HG03342 (cell line): ENCODE measurements around the gene KMO.
A peak's percentile ranks its signal among the peaks of the same experiment; 100 is the strongest.

Experiments
- ATAC-seq: cut with Tn5 transposase; IDR thresholded peaks from one replicate; pipeline ENCODE4 v1.9.1; 2021; ENCODE audit warnings: mild to moderate bottlenecking, moderate library complexity; ENCODE audit not compliant: unreplicated experiment

The KMO gene

DNA sequence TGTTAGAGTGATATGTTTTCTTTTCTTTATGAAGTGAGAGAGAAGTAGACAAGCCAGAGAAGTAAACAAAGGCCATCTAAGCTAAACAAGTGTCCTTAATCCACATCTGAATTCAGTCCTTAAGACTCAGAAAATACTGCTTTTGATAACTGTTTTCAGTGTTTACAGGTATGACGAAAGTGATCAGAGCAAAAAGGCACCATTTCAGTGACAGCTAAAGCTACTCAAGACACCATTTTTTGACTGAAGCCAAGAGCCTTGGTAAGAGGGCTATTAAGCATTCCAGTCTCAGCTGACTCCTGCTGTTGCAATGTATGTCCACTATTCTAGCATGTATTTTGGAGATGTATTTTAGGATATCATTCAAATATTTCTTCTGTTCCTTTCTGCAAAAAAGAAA lies 4.1 kb downstream of the KMO start:
- ATAC-seq, result no peak

DNA sequence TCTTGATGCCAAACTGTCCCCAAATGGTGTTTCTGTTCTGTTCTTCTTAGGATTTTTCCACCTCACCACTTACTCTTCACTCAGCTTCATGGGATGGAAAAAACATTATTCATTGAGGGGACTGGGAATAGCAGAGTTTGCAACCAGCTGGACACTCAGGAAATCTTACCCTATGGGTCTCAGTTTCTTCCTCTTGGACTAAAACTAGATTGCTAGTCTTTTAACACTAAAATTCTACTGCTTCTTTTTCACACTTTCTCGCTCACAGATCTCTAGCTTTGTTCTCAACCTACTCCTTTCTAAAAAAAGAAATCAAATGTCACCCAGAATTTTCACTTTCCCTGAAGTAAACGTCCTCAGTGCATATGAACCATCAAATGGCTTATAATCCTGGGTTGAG lies 4.8 kb downstream of the KMO start:
- no peak for ATAC-seq

DNA sequence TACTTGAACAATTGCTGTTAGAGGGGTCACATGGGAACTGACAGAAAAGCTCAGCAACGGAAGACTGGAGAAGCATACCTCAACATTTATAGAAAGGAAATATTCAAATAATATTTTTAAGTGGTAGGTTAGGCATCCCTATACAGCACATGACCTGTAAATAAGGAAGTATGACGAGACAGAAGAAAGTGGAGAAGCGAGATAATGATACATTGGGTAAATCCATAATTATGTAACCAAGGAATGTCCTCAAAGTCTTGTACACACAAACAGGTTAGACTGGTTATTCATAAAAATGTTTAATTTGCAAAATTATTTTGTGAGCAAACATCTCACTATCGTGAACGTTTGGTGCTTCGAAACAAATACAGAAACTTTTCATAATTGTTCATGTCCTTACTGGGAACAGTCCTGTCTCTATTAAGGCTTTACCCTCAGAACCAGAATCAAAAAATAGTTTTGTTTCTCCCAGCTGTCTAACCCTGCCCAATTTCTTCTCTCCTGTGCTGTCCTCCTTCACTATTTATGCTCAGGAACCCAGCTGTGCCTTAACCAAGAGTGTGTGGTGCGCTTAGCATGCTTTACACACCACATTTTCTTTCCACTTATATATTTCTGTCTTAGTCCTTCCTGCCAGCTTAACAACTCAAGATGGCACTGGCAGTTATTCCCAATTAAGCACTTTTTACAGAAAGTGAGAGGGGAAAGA lies 10.2 kb downstream of the KMO start:
- ATAC-seq, result no peak

DNA sequence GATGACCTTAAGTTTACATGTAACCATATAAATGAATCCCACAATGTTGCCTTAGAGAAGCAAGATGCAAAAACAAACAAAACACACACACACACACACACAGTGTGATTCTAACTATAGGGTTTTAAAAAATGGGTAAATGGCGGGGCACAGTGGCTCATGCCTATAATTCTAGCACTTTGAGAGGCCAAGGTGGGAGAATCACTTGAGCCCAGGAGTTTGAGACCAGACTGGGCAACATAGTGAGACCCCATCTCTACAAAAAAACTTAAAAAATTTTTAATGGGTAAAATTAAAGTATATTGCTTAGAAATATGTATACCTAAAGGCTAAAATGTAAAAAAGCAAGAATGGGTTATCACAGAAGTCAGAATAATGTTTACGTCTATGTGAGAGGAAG lies 15.8 kb downstream of the KMO start:
- no peak for ATAC-seq

DNA sequence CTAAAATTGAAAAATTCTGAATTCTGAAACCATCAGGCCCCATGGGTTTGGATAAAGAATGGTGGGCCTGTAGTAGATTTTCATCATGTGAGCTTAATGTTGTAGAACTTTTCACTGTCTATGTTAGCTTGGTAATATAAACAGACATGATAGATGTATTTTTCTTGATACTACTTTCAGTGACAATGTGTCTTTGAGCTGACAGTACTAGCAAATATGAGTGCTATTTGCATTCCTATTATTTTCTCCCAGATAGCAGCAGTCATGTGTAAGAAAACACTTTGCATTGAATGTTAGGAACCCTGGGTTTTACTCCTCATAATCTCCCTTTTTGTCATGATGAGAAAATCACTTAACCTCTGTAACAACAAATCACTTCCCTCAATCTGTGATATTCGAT lies 18.1 kb downstream of the KMO start:
- ATAC-seq, result no peak

DNA sequence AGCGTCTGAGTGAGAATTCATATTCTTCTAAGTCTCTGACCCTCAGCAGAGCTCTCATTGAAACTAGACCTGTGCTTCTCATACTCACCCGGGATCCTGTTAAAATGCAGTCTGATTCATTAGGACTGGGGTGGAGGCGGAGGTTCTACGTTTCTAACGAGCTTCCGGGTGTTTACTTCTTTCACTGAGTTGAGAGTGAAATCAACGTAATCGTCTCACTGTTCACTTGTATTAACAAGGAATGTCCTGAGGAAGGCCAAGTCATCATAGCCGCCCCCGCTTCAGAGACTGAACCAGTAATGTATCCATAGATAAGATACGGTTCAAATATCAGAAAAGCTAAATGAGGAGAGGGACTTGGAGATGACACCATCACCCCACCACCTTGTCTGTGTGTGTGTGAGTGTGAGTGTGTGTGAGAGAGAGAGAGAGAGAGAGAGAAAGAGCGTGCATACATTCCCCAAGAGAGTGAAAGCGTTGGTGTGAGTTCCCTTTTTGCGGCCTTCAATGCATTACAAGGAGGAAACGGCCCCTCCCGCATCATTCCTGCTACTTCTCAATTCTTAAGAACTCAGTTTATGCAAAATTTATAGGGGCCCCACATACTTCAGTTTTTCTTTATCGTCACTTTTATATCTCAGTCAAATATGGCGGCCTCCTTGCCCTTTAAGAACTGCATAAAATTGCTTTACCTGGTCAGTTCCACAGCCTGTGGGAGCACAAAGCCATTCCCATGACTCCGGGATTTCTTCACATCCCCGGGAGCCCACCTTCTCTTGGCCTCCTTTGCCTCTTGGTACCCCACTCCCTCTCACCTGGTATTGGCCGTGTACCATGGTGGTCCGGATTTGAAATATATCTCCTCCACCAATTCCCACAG lies 19.8 kb downstream of the KMO start:
- ATAC-seq, result peak; percentile 83

DNA sequence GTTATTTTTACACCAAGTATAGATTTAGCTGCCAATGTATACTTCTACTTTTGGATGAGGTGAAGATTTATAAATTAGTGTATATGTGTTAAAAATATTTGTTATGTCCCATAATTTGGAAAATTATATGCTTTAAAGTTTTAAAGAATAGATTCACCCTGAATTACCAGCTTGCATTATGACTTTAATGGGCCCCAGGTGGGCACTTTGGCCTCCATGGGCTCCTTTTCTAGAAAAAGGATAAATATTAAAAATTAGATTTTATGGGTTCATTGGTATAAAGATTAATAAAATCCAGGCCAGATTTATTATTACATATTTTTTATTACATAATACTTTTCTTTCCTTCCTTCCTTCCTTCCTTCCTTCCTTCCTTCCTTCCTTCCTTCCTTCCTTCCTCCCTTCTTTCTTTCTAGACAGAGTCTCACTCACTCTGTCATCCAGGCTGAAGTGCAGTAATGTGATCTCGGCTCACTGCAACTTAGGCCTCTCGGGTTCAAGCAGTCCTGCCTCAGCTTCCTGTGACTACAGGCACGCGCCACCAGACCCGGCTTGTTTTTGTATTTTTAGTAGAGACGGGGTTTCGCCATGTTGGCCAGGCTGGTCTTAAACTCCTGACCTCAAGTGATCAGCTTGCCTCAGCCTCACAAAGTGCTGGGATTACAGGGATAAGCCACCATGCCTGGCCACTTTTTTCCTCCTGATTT lies 21.9 kb downstream of the KMO start:
- ATAC-seq, result no peak

DNA sequence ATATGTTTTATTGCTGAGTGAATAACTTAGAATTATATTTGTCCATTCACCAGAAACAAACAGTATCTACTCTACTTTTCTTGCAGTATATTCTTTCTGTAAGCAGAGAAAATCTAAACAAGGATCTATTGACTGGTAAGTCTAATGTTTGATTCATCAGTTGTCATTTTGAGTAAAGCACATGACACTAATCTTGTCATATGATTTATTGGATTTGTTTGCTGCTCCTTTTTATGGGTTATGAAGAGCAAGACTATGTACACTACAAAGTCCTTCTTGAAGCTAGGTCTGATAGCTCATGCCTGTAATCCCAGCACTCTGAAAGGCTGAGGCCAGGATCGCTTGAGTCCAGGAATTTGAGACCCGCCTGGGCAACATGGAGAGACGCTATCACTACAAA lies 23.3 kb downstream of the KMO start:
- ATAC-seq, result no peak

DNA sequence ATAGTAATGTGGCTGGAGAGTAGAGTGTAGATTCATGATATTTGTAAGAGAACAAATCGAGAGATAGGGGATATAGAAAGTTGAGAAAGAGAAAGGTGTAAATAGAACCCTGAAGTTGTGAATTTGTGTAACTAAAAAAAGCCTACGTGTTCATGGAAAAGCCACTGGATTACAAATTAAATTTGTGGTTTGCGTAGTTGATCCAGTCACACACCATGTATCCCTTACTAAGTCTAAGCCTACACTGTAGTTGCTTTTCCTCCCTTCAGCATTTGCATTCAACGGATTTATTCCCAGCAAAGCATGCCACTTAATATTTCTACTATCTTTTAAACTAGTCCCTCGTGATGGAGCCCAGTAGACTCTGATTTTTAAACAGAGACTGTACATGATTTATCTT lies 24.9 kb downstream of the KMO start:
- no peak for ATAC-seq

DNA sequence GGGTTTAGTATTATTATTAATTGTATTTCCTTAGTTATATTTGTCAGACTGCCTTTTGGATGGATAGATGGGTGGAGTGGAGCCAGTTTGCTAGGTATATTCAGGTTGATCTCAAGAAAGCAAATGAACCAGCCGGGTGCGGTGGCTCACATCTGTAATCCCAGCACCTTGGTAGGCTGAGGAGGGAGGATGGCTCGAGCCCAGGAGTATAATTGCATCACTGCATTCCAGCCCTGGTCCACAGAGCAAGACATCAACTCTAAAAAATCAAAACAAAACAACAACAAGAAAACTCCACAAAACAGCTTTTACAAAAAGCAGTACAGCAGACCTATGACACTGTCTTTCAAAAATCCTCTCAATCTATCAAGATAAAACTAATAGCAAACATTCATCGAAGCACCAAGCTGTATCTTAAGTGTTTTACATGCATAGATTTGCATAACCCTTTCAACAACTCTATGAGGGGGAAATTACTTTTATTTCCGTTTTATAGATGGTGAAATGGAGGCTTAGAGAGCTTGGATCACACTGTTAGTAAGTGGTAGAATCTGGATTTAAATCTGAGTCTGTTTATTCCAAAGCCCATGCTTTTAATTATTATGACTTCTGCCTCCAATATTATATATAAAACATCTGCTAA lies 25.5 kb downstream of the KMO start:
- no peak for ATAC-seq

DNA sequence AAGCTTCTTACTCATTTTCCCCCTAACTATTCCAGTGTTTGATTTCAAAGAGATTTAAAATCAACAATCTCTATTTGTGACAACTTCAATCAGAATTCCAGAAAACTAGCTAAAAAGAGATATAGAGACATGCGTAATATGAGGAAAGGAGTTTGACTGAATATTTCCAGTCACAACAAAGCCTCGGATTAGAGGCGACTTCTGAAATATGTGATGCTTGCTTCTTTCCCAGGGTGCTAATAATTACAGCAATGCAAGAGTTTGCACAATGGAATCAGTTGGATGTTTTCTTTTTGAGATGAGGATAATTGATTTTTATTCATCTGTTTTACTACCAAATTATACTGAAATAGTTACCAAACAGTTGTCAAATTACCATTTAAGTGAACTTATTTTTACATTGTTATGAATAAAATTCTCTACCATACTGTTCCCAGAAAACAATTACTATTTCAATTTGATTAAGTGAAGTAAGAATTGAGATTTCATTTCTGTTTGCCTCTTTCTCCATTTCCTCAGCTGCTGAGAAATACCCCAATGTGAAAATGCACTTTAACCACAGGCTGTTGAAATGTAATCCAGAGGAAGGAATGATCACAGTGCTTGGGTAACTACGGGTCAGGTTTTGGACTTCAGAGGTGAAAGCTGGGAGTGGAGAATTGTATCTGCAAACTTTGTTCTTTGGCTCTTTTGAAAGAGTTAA lies 28.1 kb downstream of the KMO start:
- no peak for ATAC-seq

DNA sequence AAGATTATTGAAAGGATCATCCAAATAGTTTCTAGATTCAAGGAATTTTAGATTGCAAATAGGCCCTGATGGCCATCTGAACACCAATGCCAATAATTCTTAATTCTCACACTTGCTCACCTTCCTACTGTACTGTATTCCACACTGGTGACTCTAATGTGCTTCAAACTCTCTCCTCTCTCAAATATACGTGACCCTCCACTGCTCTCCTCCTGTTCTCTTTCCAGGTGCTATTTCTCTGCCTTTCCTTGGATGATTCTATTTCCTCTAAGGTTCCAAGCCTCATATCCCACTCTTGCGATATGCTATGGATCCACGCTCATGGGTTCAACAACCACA lies 28.6 kb downstream of the KMO start:
- ATAC-seq, result no peak

DNA sequence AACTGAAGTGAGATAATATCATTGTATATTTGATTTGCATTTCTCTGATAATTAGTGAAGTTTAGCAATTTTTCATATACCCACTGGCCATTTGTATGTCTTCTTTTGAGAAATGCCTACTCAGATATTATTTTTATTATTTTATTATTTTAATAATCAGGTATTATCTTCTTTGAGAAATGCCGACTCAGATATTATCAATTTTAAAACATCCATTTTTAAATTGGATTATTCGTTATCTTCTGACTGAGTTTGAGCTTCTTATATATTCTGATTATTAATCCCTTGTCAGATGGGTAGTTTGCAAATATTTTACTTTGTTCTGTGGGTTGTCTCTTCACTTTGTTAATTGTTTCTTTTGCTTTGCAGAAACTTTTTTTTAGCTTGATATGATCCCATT lies 37.7 kb downstream of the KMO start:
- ATAC-seq, result no peak

DNA sequence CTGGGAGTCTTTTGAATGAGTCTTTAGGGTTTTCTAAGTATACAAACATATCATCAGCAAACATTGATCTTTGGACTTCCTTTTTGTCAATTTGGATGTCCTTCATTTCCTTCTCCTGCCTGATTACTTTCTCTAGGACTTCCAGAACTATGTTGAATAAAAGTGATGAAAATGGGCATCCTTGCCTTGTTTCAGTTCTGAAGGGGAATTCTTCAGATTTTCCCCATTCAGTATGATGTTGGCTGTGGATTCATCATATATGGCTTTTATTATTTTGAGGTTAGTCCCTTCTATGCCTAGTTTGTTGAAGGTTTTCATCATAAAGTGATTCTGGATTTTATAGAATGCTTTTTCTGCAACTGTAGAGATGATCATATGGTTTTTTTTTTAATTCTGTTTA lies 42.0 kb downstream of the KMO start:
- no peak for ATAC-seq

DNA sequence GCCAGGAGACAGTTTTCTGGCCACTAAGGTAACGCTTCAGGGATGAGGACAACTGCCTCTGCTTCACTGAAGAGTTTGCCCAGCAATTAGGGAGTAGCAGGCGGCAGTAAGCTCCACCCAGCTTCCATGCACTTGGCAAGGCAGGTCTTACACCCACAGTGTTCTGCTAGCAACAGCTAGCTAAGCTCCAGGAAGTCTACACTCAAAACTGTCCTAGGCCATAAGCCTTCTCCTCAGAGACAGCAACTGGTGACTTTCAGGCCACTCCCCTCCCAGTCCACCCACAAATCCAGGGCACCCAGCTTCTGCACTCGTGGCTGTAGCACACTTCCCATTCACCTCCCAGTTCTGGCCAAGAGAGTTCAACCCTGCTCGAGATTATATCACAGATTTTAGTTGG lies 47.3 kb downstream of the KMO start:
- no peak for ATAC-seq

DNA sequence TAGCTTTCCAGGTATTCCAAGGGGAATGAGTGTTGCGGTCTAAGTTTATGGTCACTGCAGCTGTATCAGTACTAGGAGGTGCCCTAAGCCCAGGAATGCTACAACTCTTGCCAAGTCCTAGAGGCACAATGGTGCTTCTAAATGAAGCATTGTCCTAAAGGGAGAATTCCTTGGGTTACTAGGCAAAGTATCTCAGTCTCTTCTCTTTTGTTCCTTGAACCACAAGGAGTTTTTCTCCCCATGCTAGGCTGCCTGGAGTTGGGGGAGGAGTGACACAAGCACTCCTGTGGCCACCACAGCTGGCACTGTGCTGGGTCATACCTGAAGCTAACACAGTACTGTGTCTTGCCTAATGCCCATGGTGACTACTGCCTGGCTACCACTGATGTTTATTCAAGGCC lies 50.7 kb downstream of the KMO start:
- no peak for ATAC-seq

DNA sequence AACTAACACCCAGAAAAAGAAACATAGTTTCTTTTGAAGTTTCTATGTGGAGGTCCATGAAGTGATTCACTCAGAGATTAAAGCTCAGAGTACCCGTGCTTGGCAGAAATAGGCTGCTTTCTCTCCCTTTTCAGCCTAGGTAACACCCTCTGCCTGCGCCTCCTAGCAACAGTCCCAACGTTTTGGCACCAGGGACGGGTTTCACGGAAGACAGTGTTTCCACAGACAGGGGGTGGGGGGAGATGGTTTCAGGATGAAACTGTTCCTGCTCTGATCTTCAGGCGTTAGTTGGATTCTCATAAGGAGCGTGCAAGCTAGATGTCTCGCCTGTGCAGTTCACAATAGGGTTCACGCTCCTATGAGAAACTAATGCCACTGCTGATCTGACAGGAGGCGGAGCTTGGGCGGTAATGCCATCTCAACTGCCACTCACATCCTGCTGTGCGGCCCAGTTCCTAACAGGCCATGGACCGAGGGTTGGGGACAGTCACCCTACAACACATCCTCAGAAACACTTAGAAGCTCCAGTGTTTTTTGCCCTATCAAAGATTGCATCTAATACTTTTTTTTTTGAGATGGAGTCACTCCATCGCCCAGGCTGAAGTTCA lies 54.8 kb downstream of the KMO start:
- no peak for ATAC-seq

DNA sequence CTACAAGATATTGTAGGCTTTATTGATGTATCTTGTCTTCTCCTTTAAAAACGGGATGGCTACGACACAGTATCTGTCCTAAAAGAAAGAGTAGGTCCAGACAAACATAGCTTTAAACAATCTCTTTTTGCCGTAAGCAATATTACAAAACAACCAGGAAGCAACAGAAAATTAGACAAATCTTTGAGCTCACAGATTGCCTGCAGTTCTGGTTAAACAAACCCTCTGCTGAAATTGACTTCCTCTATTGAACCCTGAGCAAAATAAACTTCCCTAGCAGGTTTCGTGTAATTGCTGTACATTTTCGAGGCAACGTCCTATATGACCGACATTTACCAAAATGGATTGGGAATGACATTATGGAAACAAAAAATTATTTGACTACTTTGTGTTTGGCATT lies 57.3 kb downstream of the KMO start:
- ATAC-seq, result no peak

DNA sequence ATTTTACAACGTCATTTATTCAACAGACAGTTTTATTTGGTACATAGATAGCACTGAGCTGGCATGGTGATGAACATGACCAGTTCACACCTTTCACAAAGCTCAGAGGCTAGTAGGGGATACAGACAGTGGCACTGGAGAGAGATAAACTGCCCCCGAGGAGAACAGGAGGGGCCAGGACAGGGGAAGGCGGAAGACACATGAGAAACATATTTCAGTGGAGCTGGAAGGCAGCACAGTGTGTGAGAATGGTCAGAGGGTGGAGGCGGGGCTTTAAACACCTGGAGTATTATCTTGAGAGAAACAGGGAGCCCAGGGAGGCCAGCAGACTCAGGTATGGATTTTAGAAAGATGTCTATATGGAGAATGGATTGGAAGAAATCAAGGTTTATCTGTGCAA lies 58.5 kb downstream of the KMO start:
- ATAC-seq, result no peak

DNA sequence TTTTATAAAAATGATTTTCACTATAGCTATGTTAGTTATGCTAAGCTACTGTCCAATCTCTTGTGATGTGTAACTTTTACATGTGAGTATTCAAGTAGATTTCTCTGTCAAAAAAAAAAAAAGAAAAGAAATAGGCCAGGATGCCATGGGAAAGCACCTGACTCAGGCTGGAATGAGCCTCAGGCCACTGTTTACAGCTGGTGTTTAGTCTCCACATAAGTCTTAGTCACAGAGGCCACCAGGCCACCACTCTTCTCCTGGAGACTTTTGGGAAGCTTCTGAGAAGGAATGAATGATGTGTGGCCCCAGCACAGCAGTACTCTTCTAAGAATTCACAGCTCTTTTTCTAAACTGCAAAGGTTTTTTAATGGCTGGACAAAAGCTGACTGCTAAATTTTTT lies 59.1 kb downstream of the KMO start:
- ATAC-seq, result no peak

DNA sequence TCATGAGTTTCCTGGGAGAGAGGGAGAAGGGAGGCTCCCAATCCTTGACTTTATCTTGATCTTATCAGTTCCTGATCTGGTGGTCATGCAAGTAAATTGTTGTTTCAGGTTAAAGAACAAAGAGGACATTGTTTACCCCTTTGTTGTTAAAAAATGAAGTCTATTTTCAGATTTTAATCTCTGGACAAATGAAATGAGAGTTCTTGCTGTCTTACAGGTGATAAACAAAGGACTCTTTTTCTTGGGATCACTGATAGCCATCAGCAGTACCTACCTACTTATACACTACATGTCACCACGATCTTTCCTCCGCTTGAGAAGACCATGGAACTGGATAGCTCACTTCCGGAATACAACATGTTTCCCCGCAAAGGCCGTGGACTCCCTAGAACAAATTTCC lies 59.6 kb downstream of the KMO start:
- no peak for ATAC-seq
